K562 (cell line): Measurements from ENCODE around the gene COL15A1. TPM values are rescaled to one million over a fixed set of nuclear protein-coding genes. Genes with fewer than 3 reads are reported as not detected.

Source experiments
- ATAC-seq: fragments of 200-7000 bp; cut with Tn5 transposase; 3 replicates; pipeline ENCODE4 v1.9.1; 2020; ENCODE audit warnings: moderate library complexity
- BruUV-seq: library from RNA; stranded (reverse); fragments of 400-500 nt; replicated peaks from 2 replicates; lab custom pipeline; 2021; lab: Mats Ljungman, UMichigan
- CTCF ChIA-PET: fragments of 300-600 bp; formaldehyde crosslinking; extraction: SDS; loops from one replicate; lab custom pipeline; 2021; ENCODE audit warnings: low intra/inter-chr PET ratio; lab: Yijun Ruan, JAX
- POLR2A ChIA-PET: fragments of 300-600, 350-650 bp; sonication (Branson Sonifier 250); formaldehyde crosslinking; extraction: SDS; loops from one replicate; lab custom pipeline; 2021; ENCODE audit warnings: antibody characterized with exemption, inconsistent platforms; lab: Yijun Ruan, JAX
- DNase-seq, 4 experiments: peaks; one replicate each; pipeline versions ENCODE4 v3.0.0 to v3.0.0-alpha.2; 2011 to 2018; ENCODE audit warnings: low spot score in 3 of 4, mixed read lengths in 3 of 4; ENCODE audit errors: extremely low read depth in 1 of 4
- FAIRE-seq: peaks from 2 replicates; lab custom pipeline; 2011; peaks lifted over from hg19 to GRCh38; lab: Jason Lieb, UNC
- H2AFZ ChIP-seq: 2 replicates; pipeline ENCODE4 v1.6.0; 2011; ENCODE audit warnings: low read depth, low read length, control low read depth, inconsistent platforms
- H3K27ac ChIP-seq: fragments of 200-600 bp; 3 replicates; pipeline ENCODE4 v1.8.0; 2011; ENCODE audit warnings: low read depth, mild to moderate bottlenecking, control low read depth, inconsistent platforms, low read length, moderate library complexity, mixed read lengths; ENCODE audit errors: extremely low read depth
- H3K27me3 ChIP-seq, 2 experiments: fragments of 300-600 bp in 1 of 2; 2 replicates in 1 of 2; 3 replicates in 1 of 2; pipeline versions ENCODE4 v1.6.0 to v1.8.0; 2011; ENCODE audit warnings: inconsistent platforms in 2 of 2, low read length in 2 of 2, mild to moderate bottlenecking in 1 of 2, mixed read lengths in 1 of 2, moderate library complexity in 1 of 2; ENCODE audit not compliant: control insufficient read depth in 2 of 2, insufficient read depth in 2 of 2
- H3K36me3 ChIP-seq: fragments of 300-600 bp; 3 replicates; pipeline ENCODE4 v1.8.0; 2011; ENCODE audit warnings: mild to moderate bottlenecking, low read length, inconsistent platforms; ENCODE audit not compliant: control insufficient read depth, insufficient read depth
- H3K4me1 ChIP-seq, 2 experiments: fragments of 200-600 bp in 1 of 2; replicated peaks in 1 of 2; 2 replicates in 1 of 2; 3 replicates in 1 of 2; pipeline versions ENCODE4 v1.5.1 to v1.8.0; 2011; ENCODE audit warnings: inconsistent platforms in 2 of 2, low read length in 2 of 2, mild to moderate bottlenecking in 1 of 2, mixed read lengths in 1 of 2, moderate library complexity in 1 of 2; ENCODE audit not compliant: control insufficient read depth in 2 of 2, insufficient read depth in 2 of 2
- H3K4me2 ChIP-seq: 2 replicates; pipeline ENCODE4 v1.6.1; 2011; ENCODE audit warnings: low read length, control low read depth, inconsistent platforms, mixed read lengths; ENCODE audit not compliant: insufficient read depth
- H3K4me3 ChIP-seq: fragments of 200-600 bp; sonication (generic), shearing (Covaris generic); 2 replicates; pipeline ENCODE4 v1.5.1; 2016; ENCODE audit warnings: control low read depth, inconsistent platforms
- H3K79me2 ChIP-seq: fragments of 200-600 bp; 3 replicates; pipeline ENCODE4 v1.8.0; 2011; ENCODE audit warnings: low read length, inconsistent platforms; ENCODE audit not compliant: control insufficient read depth, insufficient read depth
- H3K9ac ChIP-seq, 2 experiments: 2 replicates each; pipeline versions ENCODE4 v1.6.0 to v1.6.1; 2011; ENCODE audit warnings: low read depth in 2 of 2, low read length in 2 of 2, control low read depth in 1 of 2, inconsistent platforms in 1 of 2, mild to moderate bottlenecking in 1 of 2, mixed read lengths in 1 of 2; ENCODE audit not compliant: insufficient read depth in 1 of 2
- H3K9me1 ChIP-seq: one replicate; pipeline ENCODE4 v1.6.0; 2011; ENCODE audit warnings: inconsistent platforms, mild to moderate bottlenecking, low read length, moderate library complexity; ENCODE audit not compliant: control insufficient read depth, insufficient read depth
- H3K9me3 ChIP-seq: replicated peaks from 2 replicates; pipeline ENCODE4 v1.5.1; 2011; ENCODE audit warnings: low read depth, low read length, inconsistent platforms; ENCODE audit not compliant: control insufficient read depth, insufficient read depth
- H4K20me1 ChIP-seq: replicated peaks from 2 replicates; pipeline ENCODE4 v1.6.1; 2011; ENCODE audit warnings: low read length, inconsistent platforms, mixed read lengths; ENCODE audit not compliant: control insufficient read depth, insufficient read depth
- ASH1L ChIP-seq: fragments of 450-650 bp; IDR thresholded peaks from 2 replicates; pipeline ENCODE4 v1.6.1; 2018; ENCODE audit warnings: borderline replicate concordance, mild to moderate bottlenecking, low read depth; ENCODE audit not compliant: partially characterized antibody
- ESRRA ChIP-seq: fragments of 450-650 bp; IDR thresholded peaks from 2 replicates; pipeline ENCODE4 v1.6.1; 2014; ENCODE audit warnings: low read depth, mild to moderate bottlenecking, moderate library complexity, borderline replicate concordance
- NR2C2 ChIP-seq, 2 experiments: fragments of 200-800 bp in 1 of 2; sonication (Bioruptor generic) in 1 of 2; sonication (generic) in 1 of 2; formaldehyde crosslinking in 1 of 2; IDR thresholded peaks; 2 replicates each; pipeline versions ENCODE4 v1.6.1 to v1.8.0; 2016 to 2022; ENCODE audit warnings: mild to moderate bottlenecking in 1 of 2, missing compliant biosample characterization in 1 of 2, missing genetic modification characterization in 1 of 2, missing genetic modification reagents in 1 of 2
- WGBS: fragments of 100-300 bp; shearing (Covaris generic); methylation state at CpG from one replicate; pipeline ENCODE4 v1.1.6; 2016; ENCODE audit warnings: low coverage, mixed read lengths; ENCODE audit not compliant: insufficient coverage; ENCODE audit errors: missing lambda C conversion rate; 5-methylcytosine and 5-hydroxymethylcytosine counted together
- in situ Hi-C: fragments of 300-500 bp; cut with MboI; formaldehyde crosslinking; loops from 4 replicates; pipeline ENCODE4 v1.15.0; 2018; ENCODE audit warnings: inconsistent platforms, mixed read lengths
- intact Hi-C: fragments of 100-400 bp; cut with micrococcal nuclease; formaldehyde crosslinking; loops from 2 replicates; pipeline ENCODE4 v1.14.2; 2022
- polyA plus RNA-seq, 8 experiments: library from polyadenylated mRNA; depleted of rRNA in 4 of 8; stranded (reverse) in 5 of 8; unstranded in 3 of 8; fragments of >200 nt; fragmentation: Nextera tagmentation in 2 of 8; fragmentation: Illumina TruSeq in 1 of 8; extraction: Ambion mirVana in 2 of 8; extraction: Trizol in 1 of 8; gene quantifications; 2 replicates each; pipeline versions ENCODE4 v1.2.1 to v1.2.3, GENCODE V29; 2011 to 2014; ENCODE audit warnings: inconsistent platforms in 1 of 8, missing spikeins in 1 of 8
- total RNA-seq, 7 experiments: library from RNA; depleted of rRNA in 6 of 7; stranded (reverse); fragments of >200 nt in 6 of 7; fragmentation: Illumina TruSeq in 2 of 7; extraction: Trizol in 2 of 7; gene quantifications; 2 replicates each; pipeline versions ENCODE4 v1.2.1 to v1.2.3, GENCODE V29; 2011 to 2021; ENCODE audit warnings: low replicate concordance in 1 of 7
- TF ChIP-seq, protein P1 (sequence below): sonication (generic); formaldehyde crosslinking; IDR thresholded peaks from 2 replicates; pipeline ENCODE4 v1.4.0; 2020; ENCODE audit warnings: mild to moderate bottlenecking, missing genetic modification reagents

COL15A1 gene
- total and polyA plus RNA-seq, 9 of the 15 experiments (the other 6 are each of a cell fraction or from before 2014, with no cell fraction given), result 0.46 to 5.1 (median 2.6) TPM

DNA sequence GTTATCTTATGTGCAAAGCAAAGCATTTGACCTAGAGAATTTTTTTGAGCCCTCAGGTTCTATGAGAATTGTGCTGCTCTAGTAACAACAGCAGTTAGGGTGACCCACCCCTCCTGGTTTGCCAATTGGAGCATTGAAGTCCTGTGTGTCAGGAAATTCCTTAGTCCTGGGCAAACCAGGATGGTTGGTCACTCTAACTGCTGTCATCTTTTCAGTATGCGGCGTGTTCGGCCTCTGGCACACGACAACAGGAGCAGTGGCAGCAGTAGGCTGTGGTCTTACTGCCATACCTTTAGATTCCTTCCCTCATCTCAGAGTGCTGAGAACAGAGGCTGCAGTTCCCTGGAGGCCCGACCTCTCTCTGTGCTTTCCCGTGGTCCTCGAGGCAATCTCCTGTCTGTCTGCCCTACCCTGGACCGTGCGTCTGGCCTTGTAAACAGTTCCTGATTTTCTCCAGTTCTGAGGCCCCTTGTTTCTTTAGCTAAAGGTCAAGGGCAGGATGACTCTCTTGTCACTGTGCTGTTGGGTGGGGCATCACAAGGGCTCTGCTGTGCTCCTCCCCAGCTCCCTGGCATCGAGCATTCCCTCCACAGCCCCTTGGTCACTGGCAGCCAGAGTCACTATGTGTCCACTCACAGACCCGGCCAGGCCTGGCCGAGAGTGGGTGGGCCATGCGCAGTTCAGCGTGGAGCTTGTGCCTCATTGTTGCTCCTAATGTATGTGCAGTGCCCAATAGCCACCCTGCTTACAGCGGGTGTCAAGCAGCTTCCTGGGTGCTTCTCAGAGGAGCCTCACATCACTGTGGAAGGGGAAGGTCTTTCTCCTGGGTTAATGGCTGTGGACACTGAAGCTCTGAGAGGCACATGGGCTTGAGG lies 18.5 kb upstream of the COL15A1 start:
- no peak overlapping the region for H3K27ac ChIP-seq
- in situ Hi-C loops, result no loop called here
- intact Hi-C loops, result no loop called here
- TF ChIP-seq NR2C2 (CRISPR knock-in tag; IDR thresholded peaks at IDR 0.05), result no peak
- 0 out of 2 replicates have a peak, but pooled peaks have one; percentile 16 for TF ChIP-seq NR2C2 (tag; IDR thresholded peaks at IDR 0.05)
- TF ChIP-seq, protein P1, sequence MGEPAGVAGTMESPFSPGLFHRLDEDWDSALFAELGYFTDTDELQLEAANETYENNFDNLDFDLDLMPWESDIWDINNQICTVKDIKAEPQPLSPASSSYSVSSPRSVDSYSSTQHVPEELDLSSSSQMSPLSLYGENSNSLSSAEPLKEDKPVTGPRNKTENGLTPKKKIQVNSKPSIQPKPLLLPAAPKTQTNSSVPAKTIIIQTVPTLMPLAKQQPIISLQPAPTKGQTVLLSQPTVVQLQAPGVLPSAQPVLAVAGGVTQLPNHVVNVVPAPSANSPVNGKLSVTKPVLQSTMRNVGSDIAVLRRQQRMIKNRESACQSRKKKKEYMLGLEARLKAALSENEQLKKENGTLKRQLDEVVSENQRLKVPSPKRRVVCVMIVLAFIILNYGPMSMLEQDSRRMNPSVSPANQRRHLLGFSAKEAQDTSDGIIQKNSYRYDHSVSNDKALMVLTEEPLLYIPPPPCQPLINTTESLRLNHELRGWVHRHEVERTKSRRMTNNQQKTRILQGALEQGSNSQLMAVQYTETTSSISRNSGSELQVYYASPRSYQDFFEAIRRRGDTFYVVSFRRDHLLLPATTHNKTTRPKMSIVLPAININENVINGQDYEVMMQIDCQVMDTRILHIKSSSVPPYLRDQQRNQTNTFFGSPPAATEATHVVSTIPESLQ, result no peak
- TF ChIP-seq ESRRA, result 0 out of 2 replicates have a peak, but pooled peaks have one; percentile 17
- no peak for TF ChIP-seq ASH1L
- no peaks in the 10 kb centered on the region for H4K20me1 ChIP-seq
- no peaks in the 10 kb centered on the region for H3K27me3 ChIP-seq
- no peak for FAIRE-seq
- H3K36me3 ChIP-seq, result no peaks in the 10 kb centered on the region
- ATAC-seq, result no peak; the same call in 2 of the 3 replicates
- POLR2A ChIA-PET, result interaction anchor here (0.9 kb wide), 1 partner anchor 13 kb away, joined by 3 read pairs; no protein-coding TSS in a partner anchor
- H3K79me2 ChIP-seq, result no peaks in the 10 kb centered on the region
- no peak overlapping the region for H2AFZ ChIP-seq
- H3K4me2 ChIP-seq, result no peak overlapping the region
- no peak for DNase-seq
- no peaks in the 10 kb centered on the region for H3K9me3 ChIP-seq
- WGBS, result 74% methylated on average over 13 of the region's 15 CpGs
- CTCF ChIA-PET, result no interaction called here
- H3K4me1 ChIP-seq, result peaks cover 20 to 23% of the 10 kb centered on the region in 2 experiments
- H3K9me1 ChIP-seq, result no peaks in the 10 kb centered on the region
- no TSS peak for BruUV-seq
- H3K4me3 ChIP-seq, result no peak overlapping the region
- H3K9ac ChIP-seq, result 0 out of 4 replicates have a peak overlapping the region, but pooled peaks of 1 of the 2 experiments have one; percentile 54
